Measurements from ENCODE around the gene ADIRF. TPM values are rescaled to one million over a fixed set of nuclear protein-coding genes. Genes with fewer than 3 reads are reported as not detected.

Gene ADIRF
- total and polyA plus RNA-seq, 2 donors (not counting 1 experiment from before 2014, with no cell fraction given) = not detected

GRCh38 chr10:86943316-86944030 lies 24.8 kb upstream of the ADIRF start:
- Mint-ChIP-seq H3K27ac (no peak overlapping the region), H3K9me3 (ENCODE audit: insufficient read depth) (no peaks in the 10 kb centered on the region), H3K4me1 (no peaks in the 10 kb centered on the region), H3K27me3 (peaks cover 7% of the 10 kb centered on the region), H3K4me3 (no peak overlapping the region)
- 96% methylated on average over 30 of the region's 30 CpGs for WGBS (ENCODE audit: insufficient coverage)
- TF ChIP-seq EZH2 (IDR thresholded peaks at IDR 0.05; ENCODE audit: borderline replicate concordance, insufficient read depth, low read depth, low read length, poor library complexity, severe bottlenecking) (no peak), CTCF (IDR thresholded peaks at IDR 0.05) (no peak)
- DNase-seq (no peak), ATAC-seq (ENCODE audit: low read depth) (no peak)
- Histone ChIP-seq H3K4me2 (replicated peaks; ENCODE audit: low read depth, low read length, poor library complexity, severe bottlenecking) (no peak overlapping the region), H3K4me3 (ENCODE audit: control extremely low read depth in 1 of 5, extremely low read depth in 1 of 5, insufficient read depth in 1 of 5, low read depth in 2 of 5, low read length in 4 of 5) (no peak overlapping the region), H3K9ac (ENCODE audit: low read length) (no peak overlapping the region), H3K27me3 (replicated peaks in 1 of 4; ENCODE audit: control extremely low read depth in 1 of 4, control insufficient read depth in 3 of 4, insufficient read depth in 4 of 4, low read length in 3 of 4) (peaks cover 0 to 10% (median 0%) of the 10 kb centered on the region in 4 experiments), H2AFZ (ENCODE audit: insufficient read depth, low read depth, low read length, poor library complexity, severe bottlenecking) (no peak overlapping the region), H4K20me1 (ENCODE audit: control insufficient read depth, insufficient read depth, low read length, poor library complexity, severe bottlenecking) (no peaks in the 10 kb centered on the region), H3K27ac (ENCODE audit: low read length in 2 of 2) (no peak overlapping the region), H3K4me1 (ENCODE audit: control insufficient read depth in 2 of 2, insufficient read depth in 2 of 2, low read length in 2 of 2) (peaks cover 0 to 4% of the 10 kb centered on the region in 2 donors), H3K79me2 (ENCODE audit: control insufficient read depth, insufficient read depth, low read length) (no peaks in the 10 kb centered on the region), H3K9me3 (ENCODE audit: control extremely low read depth in 1 of 3, control insufficient read depth in 2 of 3, insufficient read depth in 1 of 3, low read length in 2 of 3) (peaks cover 0 to 5% (median 0%) of the 10 kb centered on the region in 3 donors), H3K36me3 (replicated peaks in 1 of 2; ENCODE audit: control extremely low read depth in 1 of 2, control insufficient read depth in 1 of 2, extremely low read depth in 1 of 2, insufficient read depth in 2 of 2, low read length in 1 of 2) (no peaks in the 10 kb centered on the region)
- CTCF ChIA-PET = interaction anchor here (0.7 kb wide), 1 partner anchor 31 kb away, joined by 3 read pairs; no protein-coding TSS in a partner anchor
- intact Hi-C loops (cut with micrococcal nuclease) = no loop called here
- POLR2A ChIA-PET = no interaction called here

GRCh38 chr10:86944031-86944419 lies 24.3 kb upstream of the ADIRF start:
- 88% methylated on average over 4 of the region's 4 CpGs for WGBS (ENCODE audit: insufficient coverage)
- H3K4me2 ChIP-seq (replicated peaks; ENCODE audit: low read depth, low read length, poor library complexity, severe bottlenecking) = no peak overlapping the region
- H3K4me3 Mint-ChIP-seq = no peak overlapping the region

More at GRCh38 chr10:86944031-86944419, 24.3 kb upstream of the ADIRF start:
- no peaks in the 10 kb centered on the region for H4K20me1 ChIP-seq (ENCODE audit: control insufficient read depth, insufficient read depth, low read length, poor library complexity, severe bottlenecking)
- no peak overlapping the region for H3K27ac ChIP-seq (ENCODE audit: low read length in 2 of 2)
- TF ChIP-seq CTCF (IDR thresholded peaks at IDR 0.05) (no peak), EZH2 (IDR thresholded peaks at IDR 0.05; ENCODE audit: borderline replicate concordance, insufficient read depth, low read depth, low read length, poor library complexity, severe bottlenecking) (no peak)
- POLR2A ChIA-PET = no interaction called here
- ATAC-seq (ENCODE audit: low read depth) (no peak), DNase-seq (no peak)
- peaks cover 0 to 5% (median 0%) of the 10 kb centered on the region in 3 donors for H3K9me3 ChIP-seq (ENCODE audit: control extremely low read depth in 1 of 3, control insufficient read depth in 2 of 3, insufficient read depth in 1 of 3, low read length in 2 of 3)
- H3K9me3 Mint-ChIP-seq (ENCODE audit: insufficient read depth) = no peaks in the 10 kb centered on the region
- H3K4me1 Mint-ChIP-seq = no peaks in the 10 kb centered on the region
- intact Hi-C loops (cut with micrococcal nuclease) = no loop called here
- no peak overlapping the region for H3K27ac Mint-ChIP-seq
- peaks cover 7% of the 10 kb centered on the region for H3K27me3 Mint-ChIP-seq
- H3K27me3 ChIP-seq (replicated peaks in 1 of 4; ENCODE audit: control extremely low read depth in 1 of 4, control insufficient read depth in 3 of 4, insufficient read depth in 4 of 4, low read length in 3 of 4) = peaks cover 0 to 10% (median 0%) of the 10 kb centered on the region in 4 experiments
- H3K36me3 ChIP-seq (replicated peaks in 1 of 2; ENCODE audit: control extremely low read depth in 1 of 2, control insufficient read depth in 1 of 2, extremely low read depth in 1 of 2, insufficient read depth in 2 of 2, low read length in 1 of 2) = no peaks in the 10 kb centered on the region
- H2AFZ ChIP-seq (ENCODE audit: insufficient read depth, low read depth, low read length, poor library complexity, severe bottlenecking) = no peak overlapping the region
- H3K4me3 ChIP-seq (ENCODE audit: control extremely low read depth in 1 of 5, extremely low read depth in 1 of 5, insufficient read depth in 1 of 5, low read depth in 2 of 5, low read length in 4 of 5) = no peak overlapping the region
- peaks cover 0 to 4% of the 10 kb centered on the region in 2 donors for H3K4me1 ChIP-seq (ENCODE audit: control insufficient read depth in 2 of 2, insufficient read depth in 2 of 2, low read length in 2 of 2)
- no peaks in the 10 kb centered on the region for H3K79me2 ChIP-seq (ENCODE audit: control insufficient read depth, insufficient read depth, low read length)
- H3K9ac ChIP-seq (ENCODE audit: low read length) = no peak overlapping the region
- CTCF ChIA-PET = no interaction called here

All from B cell (primary cell).